ENCODE data around the gene CENPI. TPM values are rescaled to one million over a fixed set of nuclear protein-coding genes. Genes with fewer than 3 reads are reported as not detected.
A peak's percentile ranks its signal among the peaks of the same experiment; 100 is the strongest.
"Not testable (repeated sequence)": the region's sequence is repeated elsewhere in the genome, so short reads cannot be mapped to it uniquely, and the experiment has no call there.

CENPI gene
- total RNA-seq, 1 experiment from 2014 or later, result 19.8 TPM

- no TSS peak for BruUV-seq (replicated peaks)
- Mint-ChIP-seq H3K36me3 (ENCODE audit: insufficient read depth, unreplicated experiment) (peaks cover 7% of the 10 kb centered on the region), H3K27ac (ENCODE audit: unreplicated experiment) (peak within 1 kb of the TSS; percentile 94)
Observed at GRCh38 chrX:101051549-101052302, 46.3 kb upstream of the CENPI start, which contains the start of gene TRMT2B. Gene TRMT2B, minus strand, starts transcription at chrX:101052111. Its CDS starts 9,822 bp downstream, at chrX:101042289.

GRCh38 chrX:101056551-101056950, 41.5 kb upstream of the CENPI start:
- H3K36me3 ChIP-seq (ENCODE audit: control insufficient read depth, insufficient read depth, low read length); POLR2A ChIA-PET; H3K4me3 ChIP-seq (ENCODE audit: low read depth, low read length); DNase-seq; BruUV-seq (replicated peaks); H3K9me3 Mint-ChIP-seq (ENCODE audit: unreplicated experiment); H3K27me3 ChIP-seq (replicated peaks; ENCODE audit: control insufficient read depth, insufficient read depth, low read length); H3K27me3 Mint-ChIP-seq (ENCODE audit: insufficient read depth, unreplicated experiment); H3K4me3 Mint-ChIP-seq (ENCODE audit: unreplicated experiment); H3K36me3 Mint-ChIP-seq (ENCODE audit: insufficient read depth, unreplicated experiment); H3K4me1 ChIP-seq; H3K4me1 Mint-ChIP-seq (ENCODE audit: low read depth, unreplicated experiment); CTCF ChIA-PET; H3K9me3 ChIP-seq: not testable (repeated sequence)
- H3K27ac Mint-ChIP-seq (ENCODE audit: unreplicated experiment), result peak overlapping the region; percentile 51
- intact Hi-C loops (cut with micrococcal nuclease; ENCODE audit: unreplicated experiment), result loop anchor here (10.0 kb wide), 1 partner anchor 132 kb away; the partner anchor contains the start of gene XKRX

More at GRCh38 chrX:101051549-101052302, 46.3 kb upstream of the CENPI start, which contains the start of gene TRMT2B:
- no peak for TF ChIP-seq CTCF (IDR thresholded peaks at IDR 0.05; ENCODE audit: insufficient read depth in 1 of 2, low read depth in 1 of 2, low read length in 1 of 2, severe bottlenecking in 1 of 2, unreplicated experiment in 1 of 2)
- peaks cover 1% of the 10 kb centered on the region for H3K4me1 Mint-ChIP-seq (ENCODE audit: low read depth, unreplicated experiment)
- no peaks in the 10 kb centered on the region for H3K27me3 ChIP-seq (replicated peaks; ENCODE audit: control insufficient read depth, insufficient read depth, low read length)
- intact Hi-C loops (cut with micrococcal nuclease; ENCODE audit: unreplicated experiment), result loop anchor here (2.0 to 10.0 kb wide), 2 partner anchors 45 to 127 kb away; partner anchors contain the start of gene XKRX
- POLR2A ChIA-PET, result no interaction called here
- CTCF ChIA-PET, result no interaction called here
- H3K4me3 Mint-ChIP-seq (ENCODE audit: unreplicated experiment), result peak within 1 kb of the TSS; percentile 87
- H3K36me3 ChIP-seq (ENCODE audit: control insufficient read depth, insufficient read depth, low read length), result no peaks in the 10 kb centered on the region
- H3K9me3 ChIP-seq, result no peaks in the 10 kb centered on the region
- H3K9me3 Mint-ChIP-seq (ENCODE audit: unreplicated experiment), result peaks cover 2% of the 10 kb centered on the region
- DNase-seq, result peak; percentile 78 to 80
- no peaks in the 10 kb centered on the region for H3K27me3 Mint-ChIP-seq (ENCODE audit: insufficient read depth, unreplicated experiment)
- peak within 1 kb of the TSS; percentile 67 for H3K4me3 ChIP-seq (ENCODE audit: low read depth, low read length)
- no peaks in the 10 kb centered on the region for H3K4me1 ChIP-seq

GRCh38 chrX:101057093-101057714, 40.8 kb upstream of the CENPI start:
- no peaks in the 10 kb centered on the region for H3K36me3 ChIP-seq (ENCODE audit: control insufficient read depth, insufficient read depth, low read length)
- H3K4me1 ChIP-seq, result no peaks in the 10 kb centered on the region
- no peak for TF ChIP-seq CTCF (IDR thresholded peaks at IDR 0.05; ENCODE audit: insufficient read depth in 1 of 2, low read depth in 1 of 2, low read length in 1 of 2, severe bottlenecking in 1 of 2, unreplicated experiment in 1 of 2)
- intact Hi-C loops (cut with micrococcal nuclease; ENCODE audit: unreplicated experiment), result loop anchor here (10.0 kb wide), 1 partner anchor 132 kb away; the partner anchor contains the start of gene XKRX
- H3K4me3 ChIP-seq (ENCODE audit: low read depth, low read length), result no peak overlapping the region
- peaks cover under 1% of the 10 kb centered on the region for H3K36me3 Mint-ChIP-seq (ENCODE audit: insufficient read depth, unreplicated experiment)
- CTCF ChIA-PET, result no interaction called here
- peak overlapping the region; percentile 51 for H3K27ac Mint-ChIP-seq (ENCODE audit: unreplicated experiment)
- POLR2A ChIA-PET, result no interaction called here
- peaks cover 6% of the 10 kb centered on the region for H3K4me1 Mint-ChIP-seq (ENCODE audit: low read depth, unreplicated experiment)
- no TSS peak for BruUV-seq (replicated peaks)
- no peaks in the 10 kb centered on the region for H3K27me3 Mint-ChIP-seq (ENCODE audit: insufficient read depth, unreplicated experiment)
- no peaks in the 10 kb centered on the region for H3K9me3 ChIP-seq
- no peak for DNase-seq
- no peak overlapping the region for H3K4me3 Mint-ChIP-seq (ENCODE audit: unreplicated experiment)
- peaks cover 8% of the 10 kb centered on the region for H3K9me3 Mint-ChIP-seq (ENCODE audit: unreplicated experiment)
- no peaks in the 10 kb centered on the region for H3K27me3 ChIP-seq (replicated peaks; ENCODE audit: control insufficient read depth, insufficient read depth, low read length)

Measured in Caco-2 (cell line).